IMR-90 (cell line): ENCODE data around the gene KRTAP4-8. TPM values are rescaled to one million over a fixed set of nuclear protein-coding genes. Genes with fewer than 3 reads are reported as not detected.

Source experiments
- ATAC-seq: fragments of 200-7000 bp; cut with Tn5 transposase; 2 replicates; pipeline ENCODE4 v1.9.1; 2020; ENCODE audit warnings: low read depth, mild to moderate bottlenecking, moderate library complexity
- BruUV-seq: library from RNA; stranded (reverse); fragments of 400-500 nt; replicated peaks from 2 replicates; lab custom pipeline; 2021; lab: Mats Ljungman, UMichigan
- CTCF ChIA-PET: fragments of 300-600 bp; formaldehyde crosslinking; extraction: SDS; loops from one replicate; lab custom pipeline; 2021; ENCODE audit warnings: antibody characterized with exemption; lab: Yijun Ruan, JAX
- POLR2A ChIA-PET: fragments of 300-600 bp; sonication (Branson Sonifier 250); formaldehyde crosslinking; loops from one replicate; lab custom pipeline; 2022; ENCODE audit warnings: antibody characterized with exemption; ENCODE audit not compliant: unreplicated experiment; lab: Charles Lee
- DNase-seq: peaks from one replicate; pipeline ENCODE4 v3.0.0; 2013
- H2AFZ ChIP-seq: replicated peaks from 2 replicates; pipeline ENCODE3; 2013; ENCODE audit warnings: low read length, mild to moderate bottlenecking; ENCODE audit not compliant: poor library complexity
- H2AK5ac ChIP-seq: 2 replicates; pipeline ENCODE4 v1.6.1; 2013; ENCODE audit warnings: low read depth, low read length, inconsistent platforms
- H2AK9ac ChIP-seq: replicated peaks from 2 replicates; pipeline ENCODE3; 2013; ENCODE audit warnings: mild to moderate bottlenecking, low read depth, low read length, moderate library complexity; ENCODE audit not compliant: poor library complexity
- H2BK120ac ChIP-seq: 2 replicates; pipeline ENCODE4 v1.6.1; 2013; ENCODE audit warnings: low read depth, low read length, inconsistent platforms
- H2BK15ac ChIP-seq: 3 replicates; pipeline ENCODE4 v1.6.1; 2013; ENCODE audit warnings: low read depth, low read length, inconsistent platforms
- H2BK20ac ChIP-seq: 2 replicates; pipeline ENCODE4 v1.6.1; 2013; ENCODE audit warnings: low read depth, mild to moderate bottlenecking, inconsistent platforms, low read length, moderate library complexity
- H2BK5ac ChIP-seq: 2 replicates; pipeline ENCODE4 v1.6.1; 2013; ENCODE audit warnings: mild to moderate bottlenecking, low read depth, low read length, inconsistent platforms; ENCODE audit not compliant: poor library complexity, severe bottlenecking
- H3K14ac ChIP-seq: replicated peaks from 2 replicates; pipeline ENCODE4 v1.6.1; 2013; ENCODE audit warnings: low read depth, low read length, inconsistent platforms
- H3K18ac ChIP-seq: 2 replicates; pipeline ENCODE4 v1.6.1; 2013; ENCODE audit warnings: low read depth, low read length, control low read depth
- H3K23ac ChIP-seq: 2 replicates; pipeline ENCODE4 v1.6.1; 2013; ENCODE audit warnings: low read depth, low read length, inconsistent platforms
- H3K27ac ChIP-seq: 2 replicates; pipeline ENCODE4 v1.5.1; 2013; ENCODE audit warnings: mild to moderate bottlenecking, control low read depth, low read length; ENCODE audit not compliant: insufficient read depth
- H3K27me3 ChIP-seq: 2 replicates; pipeline ENCODE4 v1.6.1; 2013; ENCODE audit warnings: low read length; ENCODE audit not compliant: control insufficient read depth, insufficient read depth
- H3K36me3 ChIP-seq: 2 replicates; pipeline ENCODE4 v1.6.1; 2013; ENCODE audit warnings: low read length, mixed read lengths; ENCODE audit not compliant: control insufficient read depth, insufficient read depth
- H3K4ac ChIP-seq: 2 replicates; pipeline ENCODE4 v1.6.1; 2013; ENCODE audit warnings: low read depth, low read length, inconsistent platforms
- H3K4me1 ChIP-seq: 2 replicates; pipeline ENCODE4 v1.6.1; 2013; ENCODE audit warnings: low read length, mixed read lengths; ENCODE audit not compliant: control insufficient read depth, insufficient read depth
- H3K4me2 ChIP-seq: 2 replicates; pipeline ENCODE4 v1.6.1; 2013; ENCODE audit warnings: low read depth, mild to moderate bottlenecking, control low read depth, low read length, moderate library complexity
- H3K4me3 ChIP-seq: 2 replicates; pipeline ENCODE4 v1.5.1; 2013; ENCODE audit warnings: low read depth, mild to moderate bottlenecking, control low read depth, low read length, moderate library complexity; ENCODE audit not compliant: insufficient read depth
- H3K56ac ChIP-seq: 2 replicates; pipeline ENCODE4 v1.6.1; 2013; ENCODE audit warnings: low read length, inconsistent platforms; ENCODE audit not compliant: insufficient read depth; ENCODE audit errors: extremely low read depth
- H3K79me1 ChIP-seq, 2 experiments: 2 replicates each; pipeline ENCODE4 v1.6.1; 2013; ENCODE audit warnings: low read length in 2 of 2, inconsistent platforms in 1 of 2, low read depth in 1 of 2
- H3K9ac ChIP-seq: 2 replicates; pipeline ENCODE4 v1.6.1; 2013; ENCODE audit warnings: low read depth, low read length, control low read depth
- H3K9me1 ChIP-seq: 2 replicates; pipeline ENCODE4 v1.6.1; 2013; ENCODE audit warnings: low read length, inconsistent platforms; ENCODE audit not compliant: insufficient read depth
- H3K9me3 ChIP-seq: 2 replicates; pipeline ENCODE4 v1.6.1; 2013; ENCODE audit warnings: low read length; ENCODE audit not compliant: control insufficient read depth, insufficient read depth
- H4K20me1 ChIP-seq: 2 replicates; pipeline ENCODE4 v1.6.1; 2013; ENCODE audit warnings: low read length, inconsistent platforms; ENCODE audit not compliant: insufficient read depth
- H4K5ac ChIP-seq: 2 replicates; pipeline ENCODE4 v1.6.1; 2013; ENCODE audit warnings: mild to moderate bottlenecking, low read depth, low read length, control low read depth
- H4K8ac ChIP-seq, 2 experiments: 2 replicates each; pipeline ENCODE4 v1.6.1; 2013; ENCODE audit warnings: low read depth in 2 of 2, low read length in 2 of 2, control low read depth in 1 of 2, inconsistent platforms in 1 of 2
- H4K91ac ChIP-seq: 2 replicates; pipeline ENCODE4 v1.6.1; 2013; ENCODE audit warnings: low read depth, low read length, inconsistent platforms; ENCODE audit not compliant: insufficient read depth
- BHLHE40 ChIP-seq: fragments of 150-350 bp; IDR thresholded peaks from 2 replicates; pipeline ENCODE4 v1.6.1; 2016; ENCODE audit warnings: mild to moderate bottlenecking, low read depth, low read length
- CEBPB ChIP-seq: IDR thresholded peaks from 2 replicates; pipeline ENCODE4 v1.6.1; 2012; ENCODE audit warnings: low read depth, low read length, improper control_type of control experiment
- CHD1 ChIP-seq: IDR thresholded peaks from 2 replicates; pipeline ENCODE4 v1.6.1; 2012; ENCODE audit warnings: low read depth, low read length, improper control_type of control experiment
- FOS ChIP-seq: fragments of 150-350 bp; IDR thresholded peaks from 2 replicates; pipeline ENCODE4 v1.6.1; 2016; ENCODE audit warnings: low read depth, low read length
- MAFK ChIP-seq: IDR thresholded peaks from 2 replicates; pipeline ENCODE4 v1.6.1; 2012; ENCODE audit warnings: low read depth, low read length, improper control_type of control experiment
- MAZ ChIP-seq: IDR thresholded peaks from 2 replicates; pipeline ENCODE4 v1.6.1; 2012; ENCODE audit warnings: low read depth, mild to moderate bottlenecking, low read length, improper control_type of control experiment, moderate library complexity, borderline replicate concordance
- MXI1 ChIP-seq: IDR thresholded peaks from 2 replicates; pipeline ENCODE4 v1.6.1; 2012; ENCODE audit warnings: low read depth, mild to moderate bottlenecking, low read length, moderate library complexity, borderline replicate concordance
- NFE2L2 ChIP-seq: fragments of 150-350 bp; IDR thresholded peaks from 2 replicates; pipeline ENCODE4 v1.6.1; 2016; ENCODE audit warnings: low read depth, mild to moderate bottlenecking, low read length
- POLR2A ChIP-seq: IDR thresholded peaks from 2 replicates; pipeline ENCODE4 v1.6.1; 2012; ENCODE audit warnings: mild to moderate bottlenecking, low read depth, low read length
- RAD21 ChIP-seq: IDR thresholded peaks from 2 replicates; pipeline ENCODE4 v1.6.1; 2012; ENCODE audit warnings: low read length, improper control_type of control experiment
- RCOR1 ChIP-seq: IDR thresholded peaks from 2 replicates; pipeline ENCODE4 v1.6.1; 2012; ENCODE audit warnings: mild to moderate bottlenecking, low read length, improper control_type of control experiment; ENCODE audit not compliant: insufficient replicate concordance
- RFX5 ChIP-seq: IDR thresholded peaks from 2 replicates; pipeline ENCODE4 v1.8.0; 2012; ENCODE audit warnings: low read depth, mild to moderate bottlenecking, low read length, moderate library complexity
- SMC3 ChIP-seq: fragments of 150-350 bp; IDR thresholded peaks from 2 replicates; pipeline ENCODE4 v1.6.1; 2016; ENCODE audit warnings: low read depth, mild to moderate bottlenecking, antibody characterized with exemption, low read length, moderate library complexity
- USF2 ChIP-seq: fragments of 150-350 bp; IDR thresholded peaks from 2 replicates; pipeline ENCODE4 v1.6.1; 2017; ENCODE audit warnings: mild to moderate bottlenecking, antibody characterized with exemption, low read length, low read depth
- dilution Hi-C: fragments of 300-500 bp; cut with HindIII; formaldehyde crosslinking; loops from one replicate; pipeline ENCODE4 v1.14.3; 2018; ENCODE audit warnings: low sequenced_read_pairs; ENCODE audit not compliant: unreplicated experiment
- in situ Hi-C: fragments of 300-500 bp; cut with MboI; formaldehyde crosslinking; loops from 3 replicates; pipeline ENCODE4 v1.14.3; 2019; ENCODE audit warnings: low sequenced_read_pairs, inconsistent platforms, mixed read lengths
- intact Hi-C: fragments of 100-400 bp; cut with micrococcal nuclease; formaldehyde crosslinking; loops from 2 replicates; pipeline ENCODE4 v1.10.0; 2022
- polyA plus RNA-seq, 3 experiments: library from polyadenylated mRNA; depleted of rRNA; stranded (reverse); fragments of >200 nt; gene quantifications; 2 replicates each; pipeline ENCODE4 v1.2.3, GENCODE V29; 2012; ENCODE audit warnings: low replicate concordance in 1 of 3
- total RNA-seq: library from RNA; depleted of rRNA; stranded (reverse); fragments of >200 nt; gene quantifications from 2 replicates; pipeline ENCODE4 v1.2.3, GENCODE V29; 2012
- TF ChIP-seq, protein P1 (sequence below): conservative IDR thresholded peaks from 2 replicates; pipeline ENCODE4 v1.5.1; 2012; ENCODE audit warnings: mild to moderate bottlenecking, low read depth, low read length, improper control_type of control experiment
- TF ChIP-seq, protein P2 (sequence below): fragments of 150-350 bp; IDR thresholded peaks from 2 replicates; pipeline ENCODE4 v1.6.1; 2016; ENCODE audit warnings: low read depth, mild to moderate bottlenecking, low read length, moderate library complexity, borderline replicate concordance

KRTAP4-8 gene
- total and polyA plus RNA-seq, 2 of the 4 experiments (the other 2 are of a cell fraction), result not detected

DNA sequence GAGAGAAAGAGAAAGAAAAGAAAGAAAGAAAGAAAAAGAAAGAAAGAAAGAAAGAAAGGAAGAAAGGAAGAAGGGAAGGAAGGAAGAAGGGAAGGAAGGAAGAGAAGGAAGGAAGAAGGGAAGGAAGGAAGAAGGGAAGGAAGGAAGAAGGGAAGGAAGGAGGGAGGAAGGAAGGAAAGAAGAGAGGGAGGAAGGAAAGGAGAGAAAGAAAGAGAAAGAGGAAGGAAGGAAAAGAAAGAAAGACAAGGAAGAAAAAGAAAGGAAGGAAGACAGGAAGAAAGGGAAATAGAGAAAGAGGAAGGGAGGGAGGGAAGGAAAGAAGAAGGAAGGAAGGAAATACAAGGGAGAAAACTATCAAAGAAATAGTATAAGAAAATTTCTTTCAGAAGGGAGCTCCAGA, 21.2 kb downstream of the KRTAP4-8 start:
- H4K20me1 ChIP-seq, result no peaks in the 10 kb centered on the region
- no peak overlapping the region for H3K4me3 ChIP-seq
- ChIA-PET POLR2A (no interaction called here), CTCF (no interaction called here)
- no peak for ATAC-seq
- intact Hi-C loops (no loop called here), in situ Hi-C loops (no loop called here), dilution Hi-C loops (no loop called here)
- H3K4ac ChIP-seq, result no peak overlapping the region
- no peak overlapping the region for H2BK5ac ChIP-seq
- no peaks in the 10 kb centered on the region for H3K79me1 ChIP-seq
- H2AK9ac ChIP-seq, result no peak overlapping the region
- H4K8ac ChIP-seq, result no peak overlapping the region
- no peak overlapping the region for H2AK5ac ChIP-seq
- H2AFZ ChIP-seq, result no peak overlapping the region
- H3K18ac ChIP-seq, result no peak overlapping the region
- no peak overlapping the region for H3K56ac ChIP-seq
- H3K27me3 ChIP-seq, result no peaks in the 10 kb centered on the region
- H3K14ac ChIP-seq, result no peak overlapping the region
- BruUV-seq, result no TSS peak
- no peak overlapping the region for H4K5ac ChIP-seq
- no peak overlapping the region for H2BK15ac ChIP-seq
- no peak overlapping the region for H3K4me2 ChIP-seq
- no peaks in the 10 kb centered on the region for H3K9me3 ChIP-seq
- TF ChIP-seq SMC3, result no peak
- no peak for TF ChIP-seq NFE2L2
- TF ChIP-seq MAFK, result no peak
- no peak for TF ChIP-seq CEBPB
- no peak for TF ChIP-seq MXI1
- no peak for TF ChIP-seq RCOR1
- no peak for TF ChIP-seq POLR2A
- TF ChIP-seq MAZ, result no peak
- TF ChIP-seq RAD21, result no peak
- TF ChIP-seq, protein P1, sequence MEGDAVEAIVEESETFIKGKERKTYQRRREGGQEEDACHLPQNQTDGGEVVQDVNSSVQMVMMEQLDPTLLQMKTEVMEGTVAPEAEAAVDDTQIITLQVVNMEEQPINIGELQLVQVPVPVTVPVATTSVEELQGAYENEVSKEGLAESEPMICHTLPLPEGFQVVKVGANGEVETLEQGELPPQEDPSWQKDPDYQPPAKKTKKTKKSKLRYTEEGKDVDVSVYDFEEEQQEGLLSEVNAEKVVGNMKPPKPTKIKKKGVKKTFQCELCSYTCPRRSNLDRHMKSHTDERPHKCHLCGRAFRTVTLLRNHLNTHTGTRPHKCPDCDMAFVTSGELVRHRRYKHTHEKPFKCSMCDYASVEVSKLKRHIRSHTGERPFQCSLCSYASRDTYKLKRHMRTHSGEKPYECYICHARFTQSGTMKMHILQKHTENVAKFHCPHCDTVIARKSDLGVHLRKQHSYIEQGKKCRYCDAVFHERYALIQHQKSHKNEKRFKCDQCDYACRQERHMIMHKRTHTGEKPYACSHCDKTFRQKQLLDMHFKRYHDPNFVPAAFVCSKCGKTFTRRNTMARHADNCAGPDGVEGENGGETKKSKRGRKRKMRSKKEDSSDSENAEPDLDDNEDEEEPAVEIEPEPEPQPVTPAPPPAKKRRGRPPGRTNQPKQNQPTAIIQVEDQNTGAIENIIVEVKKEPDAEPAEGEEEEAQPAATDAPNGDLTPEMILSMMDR, result no peak
- no peak for TF ChIP-seq USF2
- no peak for TF ChIP-seq RFX5
- TF ChIP-seq BHLHE40, result no peak
- TF ChIP-seq, protein P2, sequence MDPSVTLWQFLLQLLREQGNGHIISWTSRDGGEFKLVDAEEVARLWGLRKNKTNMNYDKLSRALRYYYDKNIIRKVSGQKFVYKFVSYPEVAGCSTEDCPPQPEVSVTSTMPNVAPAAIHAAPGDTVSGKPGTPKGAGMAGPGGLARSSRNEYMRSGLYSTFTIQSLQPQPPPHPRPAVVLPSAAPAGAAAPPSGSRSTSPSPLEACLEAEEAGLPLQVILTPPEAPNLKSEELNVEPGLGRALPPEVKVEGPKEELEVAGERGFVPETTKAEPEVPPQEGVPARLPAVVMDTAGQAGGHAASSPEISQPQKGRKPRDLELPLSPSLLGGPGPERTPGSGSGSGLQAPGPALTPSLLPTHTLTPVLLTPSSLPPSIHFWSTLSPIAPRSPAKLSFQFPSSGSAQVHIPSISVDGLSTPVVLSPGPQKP, result no peak
- no peak for TF ChIP-seq FOS
- TF ChIP-seq CHD1, result no peak
- no peak overlapping the region for H3K27ac ChIP-seq
- H2BK20ac ChIP-seq, result no peak overlapping the region
- no peak overlapping the region for H3K23ac ChIP-seq
- no peak overlapping the region for H4K91ac ChIP-seq
- no peaks in the 10 kb centered on the region for H3K4me1 ChIP-seq
- H3K9me1 ChIP-seq, result no peaks in the 10 kb centered on the region
- no peak overlapping the region for H3K9ac ChIP-seq
- no peak overlapping the region; the same call in 1 of the 2 replicates for H2BK120ac ChIP-seq
- DNase-seq, result no peak
- no peaks in the 10 kb centered on the region for H3K36me3 ChIP-seq
